Skeletal muscle tissue (tissue), 4 donors: ENCODE measurements around the gene DENND4A. TPM values are rescaled to one million over a fixed set of nuclear protein-coding genes. Genes with fewer than 3 reads are reported as not detected.
A peak's percentile ranks its signal among the peaks of the same experiment; 100 is the strongest.

Experiments
- H3K27ac ChIP-seq: one replicate; pipeline ENCODE4 v1.7.0; 2013; ENCODE audit warnings: mild to moderate bottlenecking, low read depth, low read length, inconsistent platforms
- H3K27me3 ChIP-seq, 3 donors: one replicate each; pipeline ENCODE4 v1.7.0; 2013; ENCODE audit warnings: low read length in 3 of 3; ENCODE audit not compliant: control insufficient read depth in 3 of 3, insufficient read depth in 3 of 3
- H3K36me3 ChIP-seq, 3 donors: one replicate each; pipeline ENCODE4 v1.7.0; 2013; ENCODE audit warnings: low read length in 3 of 3; ENCODE audit not compliant: control insufficient read depth in 3 of 3, insufficient read depth in 3 of 3
- H3K4me1 ChIP-seq, 3 donors: one replicate each; pipeline ENCODE4 v1.7.0; 2013; ENCODE audit warnings: low read length in 3 of 3, mild to moderate bottlenecking in 3 of 3; ENCODE audit not compliant: control insufficient read depth in 3 of 3, insufficient read depth in 3 of 3
- H3K4me3 ChIP-seq, 3 donors: one replicate each; pipeline ENCODE4 v1.7.0; 2013; ENCODE audit warnings: low read length in 3 of 3
- H3K9ac ChIP-seq, 3 donors: one replicate each; pipeline ENCODE4 v1.7.0; 2013; ENCODE audit warnings: low read length in 3 of 3, mild to moderate bottlenecking in 3 of 3, moderate library complexity in 2 of 3, low read depth in 1 of 3
- H3K9me3 ChIP-seq, 3 donors: one replicate each; pipeline ENCODE4 v1.7.0; 2013; ENCODE audit warnings: low read length in 3 of 3; ENCODE audit not compliant: control insufficient read depth in 3 of 3
- total RNA-seq: library from RNA; depleted of rRNA; stranded (reverse); fragments of >200 nt; gene quantifications from one replicate; pipeline ENCODE4 v1.2.3, GENCODE V29; 2014
- donor health status: Osteomylitis.

Gene DENND4A
- total RNA-seq, 1 donor from 2014 or later = 30.8 TPM

- Histone ChIP-seq H3K4me3 (peak overlapping the region; percentile 29 to 64 (median 59)), H3K27ac (peak overlapping the region; percentile 94), H3K4me1 (peaks cover 21 to 30% (median 21%) of the 10 kb centered on the region in 3 donors), H3K9me3 (no peaks in the 10 kb centered on the region), H3K36me3 (no peaks in the 10 kb centered on the region), H3K27me3 (no peaks in the 10 kb centered on the region), H3K9ac (peak overlapping the region; percentile 42 to 74 (median 71))
Observed at GRCh38 chr15:65833501-65834205, 41.6 kb upstream of the DENND4A start.

GRCh38 chr15:65832549-65833364 lies 40.7 kb upstream of the DENND4A start:
- no peaks in the 10 kb centered on the region for H3K9me3 ChIP-seq
- no peaks in the 10 kb centered on the region for H3K36me3 ChIP-seq
- peak overlapping the region; percentile 71 to 77 (median 74) for H3K9ac ChIP-seq
- peak overlapping the region; percentile 94 for H3K27ac ChIP-seq
- peak overlapping the region; percentile 59 to 69 (median 64) for H3K4me3 ChIP-seq
- H3K4me1 ChIP-seq = peaks cover 21 to 30% (median 21%) of the 10 kb centered on the region in 3 donors
- no peaks in the 10 kb centered on the region for H3K27me3 ChIP-seq

- Histone ChIP-seq H3K4me3 (no peak overlapping the region), H3K9ac (no peak overlapping the region), H3K27me3 (no peaks in the 10 kb centered on the region), H3K9me3 (no peaks in the 10 kb centered on the region), H3K36me3 (no peaks in the 10 kb centered on the region), H3K27ac (no peak overlapping the region), H3K4me1 (peaks cover 18 to 23% (median 19%) of the 10 kb centered on the region in 3 donors)
Observed at GRCh38 chr15:65829130-65829764, 37.2 kb upstream of the DENND4A start.

GRCh38 chr15:65828585-65828984 lies 36.5 kb upstream of the DENND4A start:
- no peak overlapping the region for H3K27ac ChIP-seq
- peaks cover 12 to 18% (median 12%) of the 10 kb centered on the region in 3 donors for H3K4me1 ChIP-seq
- no peaks in the 10 kb centered on the region for H3K27me3 ChIP-seq

GRCh38 chr15:65827065-65827464 lies 35.0 kb upstream of the DENND4A start:
- peaks cover 0 to 6% (median 2%) of the 10 kb centered on the region in 3 donors for H3K4me1 ChIP-seq
- H3K27me3 ChIP-seq = no peaks in the 10 kb centered on the region
- H3K36me3 ChIP-seq = no peaks in the 10 kb centered on the region
- H3K27ac ChIP-seq = no peak overlapping the region
- no peak overlapping the region for H3K4me3 ChIP-seq
- no peak overlapping the region for H3K9ac ChIP-seq
- H3K9me3 ChIP-seq = no peaks in the 10 kb centered on the region

More at GRCh38 chr15:65828585-65828984, 36.5 kb upstream of the DENND4A start:
- H3K9ac ChIP-seq = no peak overlapping the region
- H3K9me3 ChIP-seq = no peaks in the 10 kb centered on the region
- no peak overlapping the region for H3K4me3 ChIP-seq
- H3K36me3 ChIP-seq = no peaks in the 10 kb centered on the region

GRCh38 chr15:65824941-65825544 lies 33.0 kb upstream of the DENND4A start:
- H3K4me3 ChIP-seq = no peak overlapping the region
- H3K9me3 ChIP-seq = no peaks in the 10 kb centered on the region
- no peaks in the 10 kb centered on the region for H3K27me3 ChIP-seq
- no peak overlapping the region for H3K27ac ChIP-seq
- H3K4me1 ChIP-seq = peaks cover 0 to 2% (median 0%) of the 10 kb centered on the region in 3 donors
- no peaks in the 10 kb centered on the region for H3K36me3 ChIP-seq
- no peak overlapping the region for H3K9ac ChIP-seq

- no peaks in the 10 kb centered on the region for H3K36me3 ChIP-seq
- H3K27me3 ChIP-seq = no peaks in the 10 kb centered on the region
- no peak overlapping the region for H3K27ac ChIP-seq
- no peak overlapping the region for H3K4me3 ChIP-seq
- H3K9ac ChIP-seq = no peak overlapping the region
- no peaks in the 10 kb centered on the region for H3K9me3 ChIP-seq
- peaks cover 0 to 2% (median 0%) of the 10 kb centered on the region in 3 donors for H3K4me1 ChIP-seq
Observed at GRCh38 chr15:65824031-65824743, 32.1 kb upstream of the DENND4A start.

GRCh38 chr15:65822316-65822715 lies 30.2 kb upstream of the DENND4A start:
- no peaks in the 10 kb centered on the region for H3K36me3 ChIP-seq

GRCh38 chr15:65821070-65821469 lies 29.0 kb upstream of the DENND4A start:
- H3K27ac ChIP-seq = no peak overlapping the region
- no peak overlapping the region for H3K4me3 ChIP-seq
- peaks cover 0 to 4% (median 2%) of the 10 kb centered on the region in 3 donors for H3K4me1 ChIP-seq
- H3K27me3 ChIP-seq = no peaks in the 10 kb centered on the region
- no peaks in the 10 kb centered on the region for H3K9me3 ChIP-seq
- no peak overlapping the region for H3K9ac ChIP-seq
- no peaks in the 10 kb centered on the region for H3K36me3 ChIP-seq

More at GRCh38 chr15:65822316-65822715, 30.2 kb upstream of the DENND4A start:
- no peaks in the 10 kb centered on the region for H3K27me3 ChIP-seq
- H3K4me3 ChIP-seq = no peak overlapping the region
- H3K27ac ChIP-seq = no peak overlapping the region
- H3K4me1 ChIP-seq = peaks cover 0 to 4% (median 2%) of the 10 kb centered on the region in 3 donors
- H3K9ac ChIP-seq = no peak overlapping the region
- no peaks in the 10 kb centered on the region for H3K9me3 ChIP-seq
